CD4-positive, CD25-positive, alpha-beta regulatory T cell (primary cell): ENCODE measurements around the gene DECR2. TPM values are rescaled to one million over a fixed set of nuclear protein-coding genes. Genes with fewer than 3 reads are reported as not detected.
A peak's percentile ranks its signal among the peaks of the same experiment; 100 is the strongest.
"Not testable (repeated sequence)": the region's sequence is repeated elsewhere in the genome, so short reads cannot be mapped to it uniquely, and the experiment has no call there.

Source experiments
- ATAC-seq, 2 donors: fragments of 150-1000 bp; cut with Tn5 transposase; one replicate each; pipeline ENCODE4 v1.10.0; 2021; ENCODE audit warnings: low read depth in 2 of 2, moderate number of reproducible peaks in 2 of 2, moderate library complexity in 1 of 2
- DNase-seq, 3 donors: peaks; one replicate each; pipeline versions ENCODE4 v3.0.0 to v3.0.0-alpha.2; 2012 to 2022; ENCODE audit warnings: mixed read lengths in 1 of 3
- H3K27ac ChIP-seq: one replicate; pipeline ENCODE4 v1.7.0; 2013; ENCODE audit warnings: mild to moderate bottlenecking, low read length; ENCODE audit not compliant: insufficient read depth, poor library complexity, severe bottlenecking
- H3K27me3 ChIP-seq: one replicate; pipeline ENCODE4 v1.7.0; 2013; ENCODE audit warnings: low read length; ENCODE audit not compliant: control insufficient read depth, insufficient read depth
- H3K36me3 ChIP-seq: one replicate; pipeline ENCODE4 v1.7.0; 2013; ENCODE audit warnings: mild to moderate bottlenecking, low read length, moderate library complexity; ENCODE audit not compliant: control insufficient read depth, insufficient read depth
- H3K4me1 ChIP-seq: 2 replicates; pipeline ENCODE4 v1.7.0; 2013; ENCODE audit warnings: mild to moderate bottlenecking, low read length; ENCODE audit not compliant: insufficient read depth, control insufficient read depth, poor library complexity, severe bottlenecking
- H3K4me3 ChIP-seq: one replicate; pipeline ENCODE4 v1.7.0; 2013; ENCODE audit warnings: low read depth, mild to moderate bottlenecking, low read length, moderate library complexity
- H3K9me3 ChIP-seq, 2 experiments: 1 replicate in 1 of 2; 2 replicates in 1 of 2; pipeline ENCODE4 v1.7.0; 2013; ENCODE audit warnings: low read length in 2 of 2, mild to moderate bottlenecking in 1 of 2, moderate library complexity in 1 of 2; ENCODE audit not compliant: control insufficient read depth in 2 of 2
- H3K27ac Mint-ChIP-seq, 3 donors: one replicate each; pipeline ENCODE4 v1.8.0; 2020 to 2022; ENCODE audit warnings: mild to moderate bottlenecking in 3 of 3, mixed read lengths in 3 of 3, moderate library complexity in 2 of 3
- H3K27me3 Mint-ChIP-seq: one replicate; pipeline ENCODE4 v1.8.0; 2022; ENCODE audit warnings: mild to moderate bottlenecking, mixed read lengths
- H3K36me3 Mint-ChIP-seq: one replicate; pipeline ENCODE4 v1.8.0; 2020; ENCODE audit warnings: mixed read lengths
- H3K4me1 Mint-ChIP-seq, 4 donors: one replicate each; pipeline ENCODE4 v1.8.0; 2020 to 2022; ENCODE audit warnings: mixed read lengths in 4 of 4, mild to moderate bottlenecking in 1 of 4
- H3K4me3 Mint-ChIP-seq, 4 donors: one replicate each; pipeline ENCODE4 v1.8.0; 2020 to 2022; ENCODE audit warnings: mild to moderate bottlenecking in 4 of 4, mixed read lengths in 4 of 4, moderate library complexity in 3 of 4
- H3K9me3 Mint-ChIP-seq, 7 donors: one replicate each; pipeline ENCODE4 v1.8.0; 2020 to 2022; ENCODE audit warnings: mixed read lengths in 7 of 7, mild to moderate bottlenecking in 3 of 7, moderate library complexity in 2 of 7
- polyA plus RNA-seq, 4 donors: library from polyadenylated mRNA; unstranded; fragments of 300-500 nt; fragmentation: Illumina TruSeq; gene quantifications; one replicate each; pipeline ENCODE4 v1.2.3, GENCODE V29; 2021
- total RNA-seq: library from RNA; stranded (reverse); gene quantifications from one replicate; pipeline ENCODE4 v1.2.3, GENCODE V29; 2022

The DECR2 gene
- total and polyA plus RNA-seq, 5 donors from 2014 or later: 2.2 to 4.8 (median 2.8) TPM

DNA sequence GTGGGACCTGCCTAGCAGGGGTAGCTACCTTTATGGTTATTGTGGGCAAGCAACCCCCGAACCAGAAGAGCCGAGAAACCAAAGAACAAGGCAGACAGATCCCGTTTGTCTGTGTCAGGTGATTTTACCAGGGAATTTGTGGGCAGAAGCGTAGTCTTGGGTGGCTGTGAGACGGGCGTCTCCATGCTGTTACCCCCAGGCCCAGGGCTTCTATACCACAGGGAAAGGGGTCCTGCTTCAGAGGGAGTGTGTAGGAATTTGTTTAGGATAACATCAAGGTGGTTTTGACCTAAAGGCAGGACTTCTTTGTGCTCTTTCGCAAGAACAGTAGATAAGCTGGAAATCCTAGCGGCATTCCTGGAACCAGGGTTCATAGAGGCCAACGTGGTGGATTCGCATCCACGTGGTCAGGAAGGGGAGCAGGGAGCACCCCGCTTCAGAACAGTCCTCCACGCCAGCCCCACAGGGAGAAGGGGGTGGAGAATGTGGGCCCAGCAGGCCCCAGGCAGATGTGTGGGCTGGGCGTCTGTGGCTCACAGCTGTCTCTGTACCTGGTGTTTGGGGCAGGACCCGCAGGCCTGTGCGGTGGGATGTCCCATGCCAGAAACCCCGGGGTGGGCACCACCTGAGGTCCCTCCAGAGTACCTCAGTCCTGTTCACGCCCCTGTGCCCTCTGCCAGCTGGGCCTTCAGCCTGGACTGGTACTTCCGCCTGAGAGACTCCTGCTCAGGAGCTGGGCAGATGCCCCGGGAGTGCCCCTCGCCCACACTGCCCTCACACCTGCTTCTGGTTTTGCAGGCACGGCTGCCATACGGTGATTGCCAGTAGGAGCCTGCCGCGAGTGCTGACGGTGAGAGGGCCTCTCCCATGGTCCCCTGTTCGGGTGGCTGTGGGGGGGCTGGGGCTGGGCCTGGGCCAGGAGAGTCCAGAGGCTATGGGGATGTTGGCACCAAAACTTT, 4.1 kb downstream of the DECR2 start:
- Mint-ChIP-seq H3K27me3 (no peaks in the 10 kb centered on the region), H3K4me3 (peak overlapping the region in 1 of 4 donors; percentile 54), H3K27ac (no peak overlapping the region), H3K36me3 (no peaks in the 10 kb centered on the region), H3K4me1 (peaks cover 0 to 3% (median under 1%) of the 10 kb centered on the region in 4 donors), H3K9me3 (no peaks in the 10 kb centered on the region)
- Histone ChIP-seq H3K4me1 (peaks cover 5% of the 10 kb centered on the region), H3K27ac (no peak overlapping the region), H3K9me3 (no peaks in the 10 kb centered on the region), H3K36me3 (no peaks in the 10 kb centered on the region), H3K4me3 (no peak overlapping the region), H3K27me3 (no peaks in the 10 kb centered on the region)
- DNase-seq (no peak), ATAC-seq (no peak)

DNA sequence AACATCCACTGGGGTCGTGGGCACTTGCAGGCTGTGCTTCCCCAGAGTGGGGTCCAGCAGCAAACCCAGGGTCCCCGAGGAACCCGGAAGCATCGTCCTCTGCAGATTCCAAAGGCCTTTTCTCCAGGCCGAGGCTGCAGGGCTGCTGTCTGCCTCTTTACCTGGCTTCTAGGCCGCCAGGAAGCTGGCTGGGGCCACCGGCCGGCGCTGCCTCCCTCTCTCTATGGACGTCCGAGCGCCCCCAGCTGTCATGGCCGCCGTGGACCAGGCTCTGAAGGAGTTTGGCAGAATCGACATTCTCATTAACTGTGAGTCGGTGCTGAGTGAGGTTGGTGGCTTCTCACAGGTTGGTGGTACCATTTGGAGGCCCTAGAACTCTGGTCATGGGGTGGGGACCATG, 5.6 kb downstream of the DECR2 start:
- H3K27me3 ChIP-seq: no peaks in the 10 kb centered on the region
- no peaks in the 10 kb centered on the region for H3K4me1 ChIP-seq
- Mint-ChIP-seq H3K4me3 (no peak overlapping the region), H3K27me3 (no peaks in the 10 kb centered on the region), H3K4me1 (no peaks in the 10 kb centered on the region), H3K9me3 (no peaks in the 10 kb centered on the region), H3K36me3 (no peaks in the 10 kb centered on the region), H3K27ac (no peak overlapping the region)
- no peak overlapping the region for H3K27ac ChIP-seq
- no peaks in the 10 kb centered on the region for H3K36me3 ChIP-seq
- H3K4me3 ChIP-seq: no peak overlapping the region
- no peaks in the 10 kb centered on the region for H3K9me3 ChIP-seq
- no peak for ATAC-seq
- DNase-seq: no peak

- Mint-ChIP-seq H3K4me1 (no peaks in the 10 kb centered on the region), H3K36me3 (no peaks in the 10 kb centered on the region), H3K27me3 (no peaks in the 10 kb centered on the region), H3K9me3 (no peaks in the 10 kb centered on the region), H3K4me3 (no peak overlapping the region), H3K27ac (no peak overlapping the region)
- H3K9me3 ChIP-seq: no peaks in the 10 kb centered on the region
- H3K4me3 ChIP-seq: no peak overlapping the region
- H3K36me3 ChIP-seq: no peaks in the 10 kb centered on the region
- H3K27ac ChIP-seq: no peak overlapping the region
- DNase-seq (no peak), ATAC-seq (no peak)
- no peaks in the 10 kb centered on the region for H3K4me1 ChIP-seq
- H3K27me3 ChIP-seq: no peaks in the 10 kb centered on the region
These were observed 9.0 kb downstream of the DECR2 start for GRCh38 chr16:410516-411178.

DNA sequence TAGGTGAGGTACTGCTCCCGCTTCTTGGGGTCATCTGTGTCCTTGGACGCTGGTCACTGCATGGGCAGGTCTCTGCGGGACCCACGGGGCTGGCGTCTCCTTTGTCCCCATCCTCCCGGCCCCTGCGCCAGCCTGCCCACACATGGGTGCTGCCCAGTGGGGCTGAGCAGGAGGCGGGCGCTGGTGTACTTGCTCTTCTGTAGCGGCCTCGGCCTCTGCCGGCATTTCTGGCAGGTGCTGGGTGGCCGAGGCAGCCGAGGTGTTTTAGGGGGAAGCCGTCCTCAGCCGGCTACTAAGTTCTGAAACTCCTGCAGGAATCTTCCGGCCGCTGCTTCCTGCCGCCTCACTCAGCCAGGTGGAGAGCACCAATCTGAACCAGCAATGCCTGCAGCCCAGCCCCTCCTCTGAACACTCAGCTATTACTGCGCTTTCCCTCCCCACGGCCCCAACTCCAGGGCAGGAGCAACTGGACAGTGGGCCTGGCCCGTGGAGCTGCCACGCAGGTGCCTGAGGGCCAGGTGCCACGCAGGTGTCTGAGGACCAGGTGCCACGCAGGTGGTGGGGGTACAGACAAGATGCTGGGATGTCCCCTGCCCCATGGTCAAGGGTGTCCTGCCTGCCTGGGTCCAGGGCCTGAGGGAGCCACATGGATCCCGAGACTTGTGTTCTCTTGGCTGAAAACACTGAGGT, 10.0 kb downstream of the DECR2 start:
- Histone ChIP-seq H3K27ac (no peak overlapping the region), H3K4me3 (no peak overlapping the region), H3K27me3 (no peaks in the 10 kb centered on the region), H3K36me3 (no peaks in the 10 kb centered on the region), H3K4me1 (no peaks in the 10 kb centered on the region), H3K9me3 (no peaks in the 10 kb centered on the region)
- H3K36me3 Mint-ChIP-seq: no peaks in the 10 kb centered on the region
- H3K9me3 Mint-ChIP-seq: no peaks in the 10 kb centered on the region
- H3K27ac Mint-ChIP-seq: no peak overlapping the region
- no peak overlapping the region for H3K4me3 Mint-ChIP-seq
- no peaks in the 10 kb centered on the region for H3K4me1 Mint-ChIP-seq
- no peak for DNase-seq
- no peaks in the 10 kb centered on the region for H3K27me3 Mint-ChIP-seq
- ATAC-seq: no peak

GRCh38 chr16:414395-415169, 12.9 kb downstream of the DECR2 start:
- ATAC-seq (no peak), DNase-seq (no peak)
- no peaks in the 10 kb centered on the region for H3K27me3 ChIP-seq
- Mint-ChIP-seq H3K27ac (no peak overlapping the region), H3K4me3 (no peak overlapping the region), H3K9me3 (no peaks in the 10 kb centered on the region), H3K36me3 (no peaks in the 10 kb centered on the region), H3K4me1 (no peaks in the 10 kb centered on the region), H3K27me3 (no peaks in the 10 kb centered on the region)
- no peaks in the 10 kb centered on the region for H3K36me3 ChIP-seq
- no peak overlapping the region for H3K27ac ChIP-seq
- H3K4me1 ChIP-seq: no peaks in the 10 kb centered on the region
- H3K9me3 ChIP-seq: no peaks in the 10 kb centered on the region
- no peak overlapping the region for H3K4me3 ChIP-seq

DNA sequence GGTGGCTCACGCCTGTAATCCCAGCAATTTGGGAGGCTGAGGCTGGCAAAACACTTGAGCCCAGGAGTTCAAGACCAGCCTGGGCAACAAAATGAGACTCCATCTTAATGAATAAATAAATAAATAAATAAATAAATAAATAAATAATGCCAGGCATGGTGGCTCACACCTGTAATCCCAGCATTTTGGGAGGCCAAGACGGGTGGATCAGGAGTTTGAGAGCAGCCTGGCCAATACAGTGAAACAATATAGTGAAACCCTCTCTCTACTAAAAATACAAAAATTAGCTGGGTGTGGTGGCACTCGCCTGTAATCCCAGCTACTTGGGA, 13.4 kb downstream of the DECR2 start:
- not testable (repeated sequence) for H3K36me3 ChIP-seq, ATAC-seq, H3K9me3 ChIP-seq, H3K4me1 ChIP-seq, DNase-seq, H3K27ac Mint-ChIP-seq, H3K36me3 Mint-ChIP-seq, H3K9me3 Mint-ChIP-seq, H3K4me3 Mint-ChIP-seq, H3K4me1 Mint-ChIP-seq, H3K4me3 ChIP-seq, H3K27me3 Mint-ChIP-seq, H3K27ac ChIP-seq, H3K27me3 ChIP-seq

DNA sequence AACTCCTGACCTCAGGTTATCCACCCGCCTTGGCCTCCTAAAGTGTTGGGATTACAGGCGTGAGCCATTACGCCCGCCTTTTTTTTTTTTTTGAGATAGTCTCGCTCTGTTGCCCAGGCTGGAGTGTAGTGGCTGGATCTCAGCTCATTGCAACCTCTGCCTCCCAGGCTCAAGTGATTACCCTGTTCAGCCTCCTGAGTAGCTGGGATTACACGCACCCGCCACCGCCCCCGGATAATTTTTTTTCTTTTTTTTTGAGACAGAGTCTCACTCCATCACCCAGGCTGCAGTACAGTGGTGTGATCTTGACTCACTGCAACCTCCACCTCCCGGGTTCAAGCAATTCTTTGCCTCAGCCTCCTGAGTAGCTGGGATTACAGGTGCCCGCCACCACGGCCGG, 20.5 kb downstream of the DECR2 start:
- not testable (repeated sequence) for H3K9me3 Mint-ChIP-seq, H3K4me3 ChIP-seq, ATAC-seq, H3K9me3 ChIP-seq, H3K36me3 ChIP-seq, H3K36me3 Mint-ChIP-seq, H3K4me3 Mint-ChIP-seq, H3K27ac Mint-ChIP-seq, DNase-seq, H3K27me3 ChIP-seq, H3K27ac ChIP-seq, H3K27me3 Mint-ChIP-seq
- H3K4me1 ChIP-seq: peaks cover 19% of the 10 kb centered on the region
- peaks cover 4 to 15% (median 13%) of the 10 kb centered on the region in 4 donors for H3K4me1 Mint-ChIP-seq
